Measurements from ENCODE around the gene IL1R2. TPM values are rescaled to one million over a fixed set of nuclear protein-coding genes. Genes with fewer than 3 reads are reported as not detected.
A peak's percentile ranks its signal among the peaks of the same experiment; 100 is the strongest.

Gene IL1R2
- total and polyA plus RNA-seq, 2 of the 13 experiments (the other 11 are each of a cell fraction or from before 2014, with no cell fraction given) = 3.6 to 7.3 TPM

- TF ChIP-seq ZBTB1 (CRISPR knock-in tag; IDR thresholded peaks at IDR 0.05; ENCODE audit: borderline replicate concordance) (no peak), ATF7 (IDR thresholded peaks at IDR 0.05) (no peak), ATF7 (CRISPR knock-in tag; IDR thresholded peaks at IDR 0.05) (no peak), RARA (CRISPR knock-in tag; IDR thresholded peaks at IDR 0.05) (peak; percentile 34; the same call in 1 of the 2 replicates), NFYB (CRISPR knock-in tag; IDR thresholded peaks at IDR 0.05) (peak; percentile 6; the same call in 1 of the 2 replicates), ZNF232 (CRISPR knock-in tag; IDR thresholded peaks at IDR 0.05; ENCODE audit: borderline replicate concordance) (no peak), SMAD3 (CRISPR knock-in tag; IDR thresholded peaks at IDR 0.05) (peak; percentile 49; the same call in 1 of the 2 replicates), ZBTB20 (CRISPR knock-in tag; IDR thresholded peaks at IDR 0.05; ENCODE audit: borderline replicate concordance, low read depth) (peak; percentile 69; the same call in 1 of the 2 replicates), ZNF781 (CRISPR knock-in tag; IDR thresholded peaks at IDR 0.05; ENCODE audit: borderline replicate concordance, not compliant biosample characterization) (peak; percentile 86), E2F1 (CRISPR knock-in tag; IDR thresholded peaks at IDR 0.05) (no peak), NFRKB (IDR thresholded peaks at IDR 0.05) (no peak), KDM2A (CRISPR knock-in tag; IDR thresholded peaks at IDR 0.05; ENCODE audit: borderline replicate concordance, low read depth) (no peak), KLF12 (CRISPR knock-in tag; IDR thresholded peaks at IDR 0.05; ENCODE audit: borderline replicate concordance) (no peak), HNRNPK (IDR thresholded peaks at IDR 0.05; ENCODE audit: low read depth, low read length, poor library complexity, severe bottlenecking) (no peak), TAF1 (CRISPR knock-in tag; IDR thresholded peaks at IDR 0.05) (peak; percentile 34; the same call in 1 of the 2 replicates), MNT (IDR thresholded peaks at IDR 0.05) (no peak), NR0B2 (CRISPR knock-in tag; IDR thresholded peaks at IDR 0.05) (no peak), ZNF101 (CRISPR knock-in tag; IDR thresholded peaks at IDR 0.05; ENCODE audit: borderline replicate concordance, low read depth) (no peak), SMAD9 (CRISPR knock-in tag; IDR thresholded peaks at IDR 0.05) (no peak), MLX (CRISPR knock-in tag; IDR thresholded peaks at IDR 0.05) (peak; percentile 50; the same call in 1 of the 2 replicates), THAP8 (CRISPR knock-in tag; IDR thresholded peaks at IDR 0.05; ENCODE audit: borderline replicate concordance) (no peak), ZNF563 (CRISPR knock-in tag; IDR thresholded peaks at IDR 0.05) (no peak), ZNF180 (CRISPR knock-in tag; IDR thresholded peaks at IDR 0.05; ENCODE audit: borderline replicate concordance, low read depth) (no peak), KAT7 (CRISPR knock-in tag; IDR thresholded peaks at IDR 0.05; ENCODE audit: borderline replicate concordance) (no peak), GFI1 (CRISPR knock-in tag; IDR thresholded peaks at IDR 0.05; ENCODE audit: borderline replicate concordance) (peak; percentile 33; the same call in 1 of the 2 replicates), NPAS2 (CRISPR knock-in tag; IDR thresholded peaks at IDR 0.05; ENCODE audit: borderline replicate concordance) (no peak)
Observed at GRCh38 chr2:101998896-101999789, 7.4 kb downstream of the IL1R2 start (continued).
